ENCODE results near the gene FOSL2. TPM values are rescaled to one million over a fixed set of nuclear protein-coding genes. Genes with fewer than 3 reads are reported as not detected.

The FOSL2 gene
- total RNA-seq, 1 experiment from 2014 or later = 44.8 TPM

DNA sequence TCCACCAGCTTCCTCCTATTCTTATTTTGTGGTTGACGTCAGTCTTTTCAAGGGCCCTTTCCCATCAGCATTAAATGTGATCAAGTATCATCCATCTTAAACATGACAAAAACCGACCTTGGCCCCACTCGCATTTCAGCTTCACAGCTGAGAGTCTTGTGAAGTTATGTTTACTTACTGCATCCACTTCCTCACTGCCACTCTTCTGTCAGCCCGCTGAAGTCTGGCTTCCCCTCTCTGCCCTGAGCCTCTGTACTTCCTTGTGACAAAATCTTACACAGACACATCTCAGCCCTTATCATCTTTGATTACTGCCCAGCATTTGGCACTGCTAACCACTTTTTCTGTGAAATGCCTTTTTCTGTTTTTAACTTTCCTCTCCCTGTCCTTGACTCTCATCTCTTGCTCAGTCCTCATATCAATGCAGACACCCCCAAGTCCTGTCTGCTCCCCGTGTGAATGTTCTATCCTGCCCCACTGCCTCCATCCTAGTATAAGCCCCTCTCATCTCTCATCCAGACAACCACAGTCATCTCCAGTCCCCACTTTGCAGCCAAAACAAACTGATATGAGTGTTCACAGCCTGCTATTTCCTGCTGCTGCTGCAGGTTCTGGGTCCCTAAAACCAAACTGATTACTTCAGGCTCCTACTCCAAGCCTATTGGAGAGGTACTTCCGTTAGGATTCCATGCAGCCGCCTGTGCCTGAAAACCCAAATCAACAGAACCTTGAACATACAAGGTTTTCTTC lies 31.4 kb downstream of the FOSL2 start:
- no peak overlapping the region for H2AFZ ChIP-seq (ENCODE audit: low read depth, low read length, poor library complexity, severe bottlenecking)
- no peak overlapping the region for H3K4me3 ChIP-seq (replicated peaks in 1 of 2; ENCODE audit: low read depth in 1 of 2, low read length in 2 of 2)
- no peak overlapping the region for H3K27ac ChIP-seq (ENCODE audit: low read depth, low read length)
- no peaks in the 10 kb centered on the region for H3K79me2 ChIP-seq (ENCODE audit: insufficient read depth, low read length)
- no peak overlapping the region for H3K4me2 ChIP-seq (ENCODE audit: low read length)
- H3K9ac ChIP-seq (ENCODE audit: low read length) = no peak overlapping the region
- RAD21 ChIA-PET (ENCODE audit: low non-redundant PET in 1 of 2, low total read pairs in 2 of 2, uncharacterized antibody in 2 of 2, unreplicated experiment in 2 of 2) = no interaction called here
- no peaks in the 10 kb centered on the region for H3K27me3 ChIP-seq (ENCODE audit: insufficient read depth, low read length)
- no TSS peak for BruUV-seq (replicated peaks)
- no peak for TF ChIP-seq ELF1 (IDR thresholded peaks at IDR 0.05; ENCODE audit: borderline replicate concordance, low read depth)
- no peak for TF ChIP-seq EGR1 (IDR thresholded peaks at IDR 0.05; ENCODE audit: low read depth)
- TF ChIP-seq CTCF (IDR thresholded peaks at IDR 0.05 in 2 of 3, conservative IDR thresholded peaks at IDR 0.05 in 1 of 3; ENCODE audit: borderline replicate concordance in 1 of 3, insufficient read depth in 1 of 3, low read depth in 2 of 3, low read length in 2 of 3) = no peak
- no peak for TF ChIP-seq CBX3 (IDR thresholded peaks at IDR 0.05; ENCODE audit: low read depth)
- TF ChIP-seq FOSL1 (IDR thresholded peaks at IDR 0.05; ENCODE audit: low read depth) = no peak
- no peak for TF ChIP-seq EZH2 (IDR thresholded peaks at IDR 0.05)
- no peak for TF ChIP-seq YY1 (IDR thresholded peaks at IDR 0.05; ENCODE audit: extremely low read depth, insufficient replicate concordance, low read depth, low read length)
- TF ChIP-seq POLR2AphosphoS5 (IDR thresholded peaks at IDR 0.05; ENCODE audit: low read depth, low read length) = no peak
- no peak for TF ChIP-seq EZH2phosphoT487 (IDR thresholded peaks at IDR 0.05; ENCODE audit: borderline replicate concordance)
- no peak for TF ChIP-seq RAD21 (IDR thresholded peaks at IDR 0.05; ENCODE audit: low read depth)
- TF ChIP-seq SP1 (IDR thresholded peaks at IDR 0.05; ENCODE audit: low read depth) = no peak
- TF ChIP-seq, protein P1, sequence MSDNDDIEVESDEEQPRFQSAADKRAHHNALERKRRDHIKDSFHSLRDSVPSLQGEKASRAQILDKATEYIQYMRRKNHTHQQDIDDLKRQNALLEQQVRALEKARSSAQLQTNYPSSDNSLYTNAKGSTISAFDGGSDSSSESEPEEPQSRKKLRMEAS (IDR thresholded peaks at IDR 0.05) = no peak
- TF ChIP-seq, protein P2, sequence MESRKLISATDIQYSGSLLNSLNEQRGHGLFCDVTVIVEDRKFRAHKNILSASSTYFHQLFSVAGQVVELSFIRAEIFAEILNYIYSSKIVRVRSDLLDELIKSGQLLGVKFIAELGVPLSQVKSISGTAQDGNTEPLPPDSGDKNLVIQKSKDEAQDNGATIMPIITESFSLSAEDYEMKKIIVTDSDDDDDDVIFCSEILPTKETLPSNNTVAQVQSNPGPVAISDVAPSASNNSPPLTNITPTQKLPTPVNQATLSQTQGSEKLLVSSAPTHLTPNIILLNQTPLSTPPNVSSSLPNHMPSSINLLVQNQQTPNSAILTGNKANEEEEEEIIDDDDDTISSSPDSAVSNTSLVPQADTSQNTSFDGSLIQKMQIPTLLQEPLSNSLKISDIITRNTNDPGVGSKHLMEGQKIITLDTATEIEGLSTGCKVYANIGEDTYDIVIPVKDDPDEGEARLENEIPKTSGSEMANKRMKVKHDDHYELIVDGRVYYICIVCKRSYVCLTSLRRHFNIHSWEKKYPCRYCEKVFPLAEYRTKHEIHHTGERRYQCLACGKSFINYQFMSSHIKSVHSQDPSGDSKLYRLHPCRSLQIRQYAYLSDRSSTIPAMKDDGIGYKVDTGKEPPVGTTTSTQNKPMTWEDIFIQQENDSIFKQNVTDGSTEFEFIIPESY (IDR thresholded peaks at IDR 0.05; ENCODE audit: extremely low read depth, insufficient replicate concordance, low read length) = no peak
- TF ChIP-seq ZFX (IDR thresholded peaks at IDR 0.05) = no peak
- no peak for TF ChIP-seq POLR2A (IDR thresholded peaks at IDR 0.05; ENCODE audit: borderline replicate concordance, extremely low read depth, insufficient read depth, insufficient read length)
- TF ChIP-seq JUND (IDR thresholded peaks at IDR 0.05) = no peak
- no peak for TF ChIP-seq ZNF274 (IDR thresholded peaks at IDR 0.05; ENCODE audit: low read depth, low read length)
- TF ChIP-seq TCF7L2 (IDR thresholded peaks at IDR 0.05; ENCODE audit: borderline replicate concordance, extremely low read depth, insufficient read depth, insufficient read length) = no peak
- no peaks in the 10 kb centered on the region for H3K9me3 ChIP-seq (ENCODE audit: control insufficient read depth in 1 of 2, insufficient read depth in 1 of 2, low read depth in 1 of 2, low read length in 2 of 2)
- no peaks in the 10 kb centered on the region for H3K9me2 ChIP-seq (ENCODE audit: insufficient read depth)
- ATAC-seq = no peak
- POLR2A ChIA-PET = no interaction called here
- H3K4me1 ChIP-seq (ENCODE audit: control insufficient read depth in 1 of 2, insufficient read depth in 2 of 2, low read length in 2 of 2) = no peaks in the 10 kb centered on the region
- no peaks in the 10 kb centered on the region for H4K20me1 ChIP-seq (ENCODE audit: insufficient read depth)
- intact Hi-C loops (cut with micrococcal nuclease) = no loop called here
- CTCF ChIA-PET = no interaction called here
- no peaks in the 10 kb centered on the region for H3K36me3 ChIP-seq (ENCODE audit: control insufficient read depth in 1 of 2, insufficient read depth in 2 of 2, low read length in 2 of 2)
- no peak for DNase-seq (ENCODE audit: low read depth, low spot score)

Measured in HCT116 (cell line).